Lower lobe of right lung (tissue), 2 donors: Measurements from ENCODE around the gene SORT1. TPM values are rescaled to one million over a fixed set of nuclear protein-coding genes. Genes with fewer than 3 reads are reported as not detected.

Source experiments
- ATAC-seq, 2 donors: fragments of 200-7000 bp; cut with Tn5 transposase; one replicate each; pipeline ENCODE4 v1.9.1; 2020 to 2022; ENCODE audit warnings: mild to moderate bottlenecking in 2 of 2, moderate library complexity in 2 of 2
- DNase-seq: peaks from one replicate; pipeline ENCODE4 v3.0.0-alpha.2; 2020
- H3K27ac ChIP-seq: fragments of 200-600 bp; one replicate; pipeline ENCODE4 v1.8.0; 2022
- H3K27me3 ChIP-seq: fragments of 200-600 bp; one replicate; pipeline ENCODE4 v1.8.0; 2022; ENCODE audit warnings: low read depth
- H3K36me3 ChIP-seq: fragments of 200-600 bp; one replicate; pipeline ENCODE4 v1.8.0; 2022; ENCODE audit warnings: mild to moderate bottlenecking
- H3K4me1 ChIP-seq: fragments of 200-600 bp; one replicate; pipeline ENCODE4 v1.8.0; 2022
- H3K4me3 ChIP-seq: fragments of 200-600 bp; one replicate; pipeline ENCODE4 v1.8.0; 2022; ENCODE audit warnings: mild to moderate bottlenecking
- H3K9me3 ChIP-seq: fragments of 200-600 bp; one replicate; pipeline ENCODE4 v1.8.0; 2022
- intact Hi-C: fragments of 100-400 bp; cut with DNase I; formaldehyde crosslinking; loops from one replicate; pipeline ENCODE4 v1.11.0; 2022
- total RNA-seq: library from RNA; stranded (reverse); fragmentation: NEBNext Ultra II Directional; extraction: Animal tissue kit (Norgen Biotek cat#: 25700); gene quantifications from one replicate; pipeline ENCODE4 v1.2.1, GENCODE V29; 2021
- TF ChIP-seq, protein P1 (sequence below): fragments of 200-600 bp; IDR thresholded peaks from one replicate; pipeline ENCODE4 v1.8.0; 2022; ENCODE audit warnings: antibody characterized with exemption, mild to moderate bottlenecking
- donor health status: DM: no; HTN: yes; CAD: no; lungs with severe emphysema.

Gene SORT1
- total RNA-seq, 1 donor from 2014 or later = 178 TPM

DNA sequence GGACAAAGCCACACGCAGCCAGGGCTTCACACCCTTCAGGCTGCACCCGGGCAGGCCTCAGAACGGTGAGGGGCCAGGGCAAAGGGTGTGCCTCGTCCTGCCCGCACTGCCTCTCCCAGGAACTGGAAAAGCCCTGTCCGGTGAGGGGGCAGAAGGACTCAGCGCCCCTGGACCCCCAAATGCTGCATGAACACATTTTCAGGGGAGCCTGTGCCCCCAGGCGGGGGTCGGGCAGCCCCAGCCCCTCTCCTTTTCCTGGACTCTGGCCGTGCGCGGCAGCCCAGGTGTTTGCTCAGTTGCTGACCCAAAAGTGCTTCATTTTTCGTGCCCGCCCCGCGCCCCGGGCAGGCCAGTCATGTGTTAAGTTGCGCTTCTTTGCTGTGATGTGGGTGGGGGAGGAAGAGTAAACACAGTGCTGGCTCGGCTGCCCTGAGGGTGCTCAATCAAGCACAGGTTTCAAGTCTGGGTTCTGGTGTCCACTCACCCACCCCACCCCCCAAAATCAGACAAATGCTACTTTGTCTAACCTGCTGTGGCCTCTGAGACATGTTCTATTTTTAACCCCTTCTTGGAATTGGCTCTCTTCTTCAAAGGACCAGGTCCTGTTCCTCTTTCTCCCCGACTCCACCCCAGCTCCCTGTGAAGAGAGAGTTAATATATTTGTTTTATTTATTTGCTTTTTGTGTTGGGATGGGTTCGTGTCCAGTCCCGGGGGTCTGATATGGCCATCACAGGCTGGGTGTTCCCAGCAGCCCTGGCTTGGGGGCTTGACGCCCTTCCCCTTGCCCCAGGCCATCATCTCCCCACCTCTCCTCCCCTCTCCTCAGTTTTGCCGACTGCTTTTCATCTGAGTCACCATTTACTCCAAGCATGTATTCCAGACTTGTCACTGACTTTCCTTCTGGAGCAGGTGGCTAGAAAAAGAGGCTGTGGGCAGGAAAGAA is 122.9 kb downstream of the SORT1 start:
- Histone ChIP-seq H3K9me3 (no peaks in the 10 kb centered on the region), H3K4me3 (peak overlapping the region; percentile 45), H3K36me3 (no peaks in the 10 kb centered on the region), H3K27me3 (no peaks in the 10 kb centered on the region), H3K27ac (peak overlapping the region; percentile 73), H3K4me1 (peaks cover 31% of the 10 kb centered on the region)
- TF ChIP-seq, protein P1, sequence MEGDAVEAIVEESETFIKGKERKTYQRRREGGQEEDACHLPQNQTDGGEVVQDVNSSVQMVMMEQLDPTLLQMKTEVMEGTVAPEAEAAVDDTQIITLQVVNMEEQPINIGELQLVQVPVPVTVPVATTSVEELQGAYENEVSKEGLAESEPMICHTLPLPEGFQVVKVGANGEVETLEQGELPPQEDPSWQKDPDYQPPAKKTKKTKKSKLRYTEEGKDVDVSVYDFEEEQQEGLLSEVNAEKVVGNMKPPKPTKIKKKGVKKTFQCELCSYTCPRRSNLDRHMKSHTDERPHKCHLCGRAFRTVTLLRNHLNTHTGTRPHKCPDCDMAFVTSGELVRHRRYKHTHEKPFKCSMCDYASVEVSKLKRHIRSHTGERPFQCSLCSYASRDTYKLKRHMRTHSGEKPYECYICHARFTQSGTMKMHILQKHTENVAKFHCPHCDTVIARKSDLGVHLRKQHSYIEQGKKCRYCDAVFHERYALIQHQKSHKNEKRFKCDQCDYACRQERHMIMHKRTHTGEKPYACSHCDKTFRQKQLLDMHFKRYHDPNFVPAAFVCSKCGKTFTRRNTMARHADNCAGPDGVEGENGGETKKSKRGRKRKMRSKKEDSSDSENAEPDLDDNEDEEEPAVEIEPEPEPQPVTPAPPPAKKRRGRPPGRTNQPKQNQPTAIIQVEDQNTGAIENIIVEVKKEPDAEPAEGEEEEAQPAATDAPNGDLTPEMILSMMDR = no peak
- intact Hi-C loops = loop anchor here (10.0 kb wide), 1 partner anchor 130 kb away; no protein-coding TSS in a partner anchor
- ATAC-seq = peak; percentile 78 to 82
- DNase-seq = peak; percentile 84

DNA sequence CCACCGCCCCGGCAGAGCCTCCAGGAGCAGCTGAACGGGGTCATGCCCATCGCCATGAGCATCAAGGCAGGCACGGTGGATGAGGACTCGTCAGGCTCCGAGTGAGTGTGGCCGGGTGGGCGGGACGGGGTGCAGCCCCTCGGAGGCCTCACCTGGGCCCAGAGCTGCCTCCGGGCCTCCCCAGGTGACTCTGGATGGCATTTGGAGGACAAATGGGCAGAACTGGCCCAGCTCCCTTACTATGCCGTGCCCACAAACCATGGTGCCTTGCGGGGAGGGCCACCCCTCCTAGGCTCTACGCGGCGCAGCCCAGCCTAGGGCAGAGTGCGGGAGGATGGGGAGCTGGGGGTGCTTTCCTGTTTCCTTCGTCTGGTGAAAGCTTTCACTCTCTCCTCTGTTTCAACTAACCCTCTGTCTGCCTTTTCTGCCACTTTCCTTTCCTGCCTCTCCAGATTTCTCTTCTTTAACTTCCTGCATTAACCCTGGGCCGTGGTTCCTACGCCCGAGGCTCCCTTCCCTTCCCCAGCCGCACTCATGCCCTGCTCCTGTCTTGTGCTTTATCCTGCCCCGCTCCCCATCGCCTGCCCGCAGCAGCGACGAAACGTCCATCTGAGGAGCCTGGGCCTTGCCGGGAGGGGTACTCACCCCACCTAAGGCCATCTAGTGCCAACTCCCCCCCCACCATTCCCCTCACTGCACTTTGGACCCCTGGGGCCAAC is 124.0 kb downstream of the SORT1 start:
- Histone ChIP-seq H3K4me1 (peaks cover 31% of the 10 kb centered on the region), H3K27ac (peak overlapping the region; percentile 73), H3K4me3 (peak overlapping the region; percentile 45), H3K9me3 (no peaks in the 10 kb centered on the region), H3K36me3 (no peaks in the 10 kb centered on the region), H3K27me3 (no peaks in the 10 kb centered on the region)
- DNase-seq (peak; percentile 52), ATAC-seq (peak; percentile 54 to 60)
- TF ChIP-seq, protein P1 = no peak
- intact Hi-C loops = loop anchor here (10.0 kb wide), 1 partner anchor 131 kb away; no protein-coding TSS in a partner anchor

DNA sequence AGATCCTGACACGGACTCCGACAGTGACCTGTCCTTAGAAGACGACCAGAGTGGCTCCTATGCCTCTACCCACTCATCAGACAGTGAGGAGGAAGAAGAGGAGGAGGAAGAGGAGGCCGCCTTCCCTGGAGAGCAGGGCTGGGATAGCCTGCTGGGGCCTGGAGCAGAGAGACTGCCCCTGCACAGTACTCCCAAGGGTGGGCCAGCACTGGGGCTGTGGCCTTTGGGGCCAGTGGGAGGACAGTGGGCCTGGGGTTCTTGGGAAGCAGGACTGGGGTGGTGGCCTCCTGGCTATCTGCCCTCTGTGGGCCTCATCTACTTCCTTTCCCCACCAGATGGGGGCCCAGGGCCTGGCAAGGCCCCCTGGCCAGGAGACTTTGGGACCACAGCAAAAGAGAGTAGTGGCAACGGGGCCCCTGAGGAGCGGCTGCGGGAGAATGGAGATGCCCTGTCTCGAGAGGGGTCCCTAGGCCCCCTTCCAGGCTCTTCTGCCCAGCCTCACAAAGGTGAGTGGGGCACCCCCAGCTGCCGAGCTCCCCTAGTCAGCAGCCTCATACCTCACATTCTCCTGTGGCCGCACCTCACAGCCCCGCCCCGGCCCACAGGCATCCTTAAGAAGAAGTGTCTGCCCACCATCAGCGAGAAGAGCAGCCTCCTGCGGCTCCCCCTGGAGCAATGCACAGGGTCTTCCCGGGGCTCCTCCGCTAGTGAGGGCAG is 124.7 kb downstream of the SORT1 start:
- Histone ChIP-seq H3K36me3 (no peaks in the 10 kb centered on the region), H3K4me1 (peaks cover 31% of the 10 kb centered on the region)
- intact Hi-C loops = loop anchor here (10.0 kb wide), 1 partner anchor 132 kb away; no protein-coding TSS in a partner anchor

DNA sequence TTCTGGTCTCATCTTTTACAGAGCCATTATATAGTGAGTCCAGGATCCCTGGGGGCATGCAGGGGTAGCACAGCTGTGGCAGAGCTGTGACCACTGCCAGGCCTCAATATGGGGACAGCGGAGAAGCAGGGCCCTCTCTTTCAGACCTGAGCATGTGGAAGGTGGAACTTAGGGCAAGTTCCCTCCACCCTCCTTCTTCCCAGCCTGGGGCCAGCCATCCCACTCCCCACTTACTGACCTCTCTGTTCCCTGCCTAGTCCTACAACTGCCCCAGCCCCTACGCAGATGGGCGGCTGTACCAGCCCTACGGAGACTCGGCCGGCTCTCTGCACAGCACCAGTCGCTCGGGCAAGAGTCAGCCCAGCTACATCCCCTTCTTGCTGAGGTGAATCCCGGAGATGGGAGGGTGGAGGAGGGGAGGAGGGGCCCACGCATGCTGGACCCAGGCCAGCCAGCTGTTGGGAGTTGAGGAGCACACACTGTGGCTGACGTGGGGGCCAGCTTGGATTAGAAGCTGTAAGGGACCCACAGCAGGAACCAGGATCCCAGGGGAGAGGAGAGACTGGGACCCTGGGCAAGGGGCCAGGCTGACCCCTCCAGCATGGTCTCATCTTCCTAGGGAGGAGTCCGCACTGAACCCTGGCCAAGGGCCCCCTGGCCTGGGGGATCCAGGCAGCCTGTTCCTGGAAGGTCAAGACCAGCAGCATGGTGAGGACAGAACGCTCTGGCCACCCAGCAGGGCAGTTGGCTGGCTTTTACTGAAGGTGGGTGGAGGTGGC is 125.5 kb downstream of the SORT1 start:
- ATAC-seq = no peak
- Histone ChIP-seq H3K4me1 (peaks cover 23% of the 10 kb centered on the region), H3K4me3 (no peak overlapping the region), H3K9me3 (no peaks in the 10 kb centered on the region), H3K36me3 (no peaks in the 10 kb centered on the region), H3K27ac (no peak overlapping the region), H3K27me3 (no peaks in the 10 kb centered on the region)
- TF ChIP-seq, protein P1 = no peak
- peak; percentile 39 for DNase-seq
- intact Hi-C loops = loop anchor here (10.0 kb wide), 1 partner anchor 133 kb away; no protein-coding TSS in a partner anchor

More for the DNA sequence above, 124.7 kb downstream of the SORT1 start:
- TF ChIP-seq, protein P1 = no peak
- Histone ChIP-seq H3K9me3 (no peaks in the 10 kb centered on the region), H3K27me3 (no peaks in the 10 kb centered on the region), H3K4me3 (peak overlapping the region; percentile 45), H3K27ac (peak overlapping the region; percentile 73)
- ATAC-seq = peak; percentile 31 to 38
- DNase-seq = peak; percentile 65
